Endothelial cell of umbilical vein (primary cell): ENCODE data around the gene VPS35L. TPM values are rescaled to one million over a fixed set of nuclear protein-coding genes. Genes with fewer than 3 reads are reported as not detected.

ENCODE experiments used
- BruUV-seq: library from RNA; stranded (reverse); fragments of 400-500 nt; replicated peaks from 2 replicates; lab custom pipeline; 2021; lab: Mats Ljungman, UMichigan
- CTCF ChIA-PET: fragments of 300-600, 350-600 bp; sonication (Branson Sonifier 250); formaldehyde crosslinking; loops from one replicate; lab custom pipeline; 2021; ENCODE audit warnings: antibody characterized with exemption, inconsistent platforms; lab: Charles Lee
- POLR2A ChIA-PET: fragments of 300-600, 350-600 bp; sonication (Branson Sonifier 250); formaldehyde crosslinking; loops from one replicate; lab custom pipeline; 2021; ENCODE audit warnings: antibody characterized with exemption, inconsistent platforms; lab: Charles Lee
- DNase-seq: peaks from one replicate; pipeline ENCODE4 v3.0.0-alpha.2; 2011; ENCODE audit warnings: low read depth, low spot score
- FAIRE-seq: peaks from 2 replicates; lab custom pipeline; 2011; peaks lifted over from hg19 to GRCh38; lab: Jason Lieb, UNC
- H2AFZ ChIP-seq: 2 replicates; pipeline ENCODE4 v1.6.0; 2012; ENCODE audit warnings: low read depth, low read length, control low read depth, inconsistent platforms
- H3K27ac ChIP-seq: 2 replicates; pipeline ENCODE4 v1.5.1; 2011; ENCODE audit warnings: low read depth, mild to moderate bottlenecking, control low read depth, low read length, moderate library complexity; ENCODE audit not compliant: insufficient read depth
- H3K27me3 ChIP-seq, 2 experiments: 2 replicates each; pipeline versions ENCODE4 v1.6.0 to v1.6.1; 2011; ENCODE audit warnings: low read length in 2 of 2, mixed read lengths in 1 of 2; ENCODE audit not compliant: control insufficient read depth in 2 of 2, insufficient read depth in 2 of 2
- H3K36me3 ChIP-seq, 2 experiments: 2 replicates in 1 of 2; 3 replicates in 1 of 2; pipeline ENCODE4 v1.5.1; 2011; ENCODE audit warnings: low read length in 2 of 2, mild to moderate bottlenecking in 1 of 2, moderate library complexity in 1 of 2; ENCODE audit not compliant: control insufficient read depth in 2 of 2, insufficient read depth in 2 of 2; ENCODE audit errors: extremely low read depth in 1 of 2
- H3K4me1 ChIP-seq: 3 replicates; pipeline ENCODE4 v1.5.1; 2011; ENCODE audit warnings: mild to moderate bottlenecking, low read length; ENCODE audit not compliant: control insufficient read depth, insufficient read depth; ENCODE audit errors: extremely low read depth
- H3K4me2 ChIP-seq: 2 replicates; pipeline ENCODE4 v1.6.1; 2011; ENCODE audit warnings: low read length, control low read depth, mixed read lengths; ENCODE audit not compliant: insufficient read depth
- H3K4me3 ChIP-seq, 3 experiments: fragments of 200-600 bp in 1 of 3; sonication (generic), shearing (Covaris generic) in 1 of 3; replicated peaks in 1 of 3; 2 replicates each; pipeline ENCODE4 v1.5.1; 2011 to 2016; ENCODE audit warnings: control low read depth in 3 of 3, low read length in 3 of 3, mild to moderate bottlenecking in 2 of 3, inconsistent platforms in 1 of 3, low read depth in 1 of 3, moderate library complexity in 1 of 3; ENCODE audit not compliant: insufficient read depth in 1 of 3
- H3K79me2 ChIP-seq: 2 replicates; pipeline ENCODE4 v1.6.0; 2012; ENCODE audit warnings: low read length, inconsistent platforms; ENCODE audit not compliant: control insufficient read depth, insufficient read depth
- H3K9ac ChIP-seq: replicated peaks from 2 replicates; pipeline ENCODE3; 2011; ENCODE audit warnings: low read length, control low read depth; ENCODE audit not compliant: insufficient read depth; ENCODE audit errors: extremely low read depth
- H3K9me1 ChIP-seq: replicated peaks from 3 replicates; pipeline ENCODE4 v1.6.0; 2011; ENCODE audit warnings: mild to moderate bottlenecking, low read length; ENCODE audit not compliant: control insufficient read depth, insufficient read depth; ENCODE audit errors: extremely low read depth
- H3K9me3 ChIP-seq: replicated peaks from 2 replicates; pipeline ENCODE4 v1.5.1; 2012; ENCODE audit warnings: low read length, inconsistent platforms; ENCODE audit not compliant: control insufficient read depth, insufficient read depth
- H4K20me1 ChIP-seq: replicated peaks from 2 replicates; pipeline ENCODE3; 2011; ENCODE audit warnings: mild to moderate bottlenecking, low read length; ENCODE audit not compliant: control insufficient read depth, insufficient read depth; ENCODE audit errors: extremely low read depth
- EZH2 ChIP-seq: IDR thresholded peaks from 2 replicates; pipeline ENCODE4 v1.6.1; 2012; ENCODE audit warnings: borderline replicate concordance, low read depth, mild to moderate bottlenecking, moderate library complexity, low read length, inconsistent platforms; ENCODE audit not compliant: severe bottlenecking
- FOS ChIP-seq: IDR thresholded peaks from 2 replicates; pipeline ENCODE4 v1.6.1; 2011; ENCODE audit warnings: mild to moderate bottlenecking, low read length, moderate library complexity, borderline replicate concordance; ENCODE audit not compliant: insufficient read depth
- GATA2 ChIP-seq: IDR thresholded peaks from 2 replicates; pipeline ENCODE4 v1.7.0; 2011; ENCODE audit warnings: low read depth, mild to moderate bottlenecking, moderate library complexity, mixed read lengths, low read length; ENCODE audit not compliant: insufficient read length, insufficient read depth
- JUN ChIP-seq: IDR thresholded peaks from 2 replicates; pipeline ENCODE4 v1.6.1; 2011; ENCODE audit warnings: borderline replicate concordance, low read depth; ENCODE audit not compliant: insufficient read length, insufficient read depth
- POLR2A ChIP-seq: IDR thresholded peaks from 2 replicates; pipeline ENCODE4 v1.6.1; 2012; ENCODE audit warnings: low read depth, mild to moderate bottlenecking, control low read depth, low read length
- dilution Hi-C: fragments of 300-500 bp; cut with MboI; formaldehyde crosslinking; loops from one replicate; pipeline ENCODE4 v1.15.0; 2019; ENCODE audit warnings: low sequenced_read_pairs; ENCODE audit not compliant: extremely low pct_ligation_motif_present
- intact Hi-C: fragments of 100-400 bp; cut with micrococcal nuclease; formaldehyde crosslinking; loops from one replicate; pipeline ENCODE4 v1.10.0; 2022
- polyA plus RNA-seq, 4 experiments: library from polyadenylated mRNA; depleted of rRNA in 3 of 4; stranded (reverse) in 3 of 4; unstranded in 1 of 4; fragments of >200 nt; gene quantifications; 2 replicates each; pipeline versions ENCODE4 v1.2.1 to v1.2.3, GENCODE V29; 2011 to 2012; ENCODE audit warnings: missing spikeins in 1 of 4
- total RNA-seq: library from RNA; stranded (reverse); gene quantifications from 2 replicates; pipeline ENCODE4 v1.2.3, GENCODE V29; 2021

VPS35L gene
- total and polyA plus RNA-seq, 2 donors (not counting 3 experiments of a cell fraction or from before 2014, with no cell fraction given), result 49.1 to 91.1 TPM

- intact Hi-C loops (no loop called here), dilution Hi-C loops (no loop called here)
- Histone ChIP-seq H3K9me1 (no peaks in the 10 kb centered on the region), H3K36me3 (peaks cover 0 to 9% of the 10 kb centered on the region in 2 experiments), H3K4me3 (no peak overlapping the region), H3K9ac (no peak overlapping the region), H2AFZ (no peak overlapping the region), H4K20me1 (no peaks in the 10 kb centered on the region), H3K4me1 (no peaks in the 10 kb centered on the region), H3K27ac (no peak overlapping the region), H3K27me3 (no peaks in the 10 kb centered on the region), H3K79me2 (no peaks in the 10 kb centered on the region), H3K9me3 (no peaks in the 10 kb centered on the region), H3K4me2 (no peak overlapping the region)
- CTCF ChIA-PET, result no interaction called here
- FAIRE-seq (no peak), DNase-seq (no peak)
- TF ChIP-seq JUN (no peak), POLR2A (no peak)
- BruUV-seq, result no TSS peak
- POLR2A ChIA-PET, result no interaction called here
These were observed 7.4 kb upstream of the VPS35L start for GRCh38 chr16:19548144-19548543.

GRCh38 chr16:19549673-19550072 lies 5.8 kb upstream of the VPS35L start:
- Histone ChIP-seq H3K9me1 (no peaks in the 10 kb centered on the region), H3K9ac (no peak overlapping the region), H3K4me1 (no peaks in the 10 kb centered on the region), H3K27me3 (no peaks in the 10 kb centered on the region), H3K79me2 (no peaks in the 10 kb centered on the region), H3K36me3 (peaks cover 0 to 9% of the 10 kb centered on the region in 2 experiments), H3K4me2 (no peak overlapping the region), H2AFZ (no peak overlapping the region), H3K9me3 (no peaks in the 10 kb centered on the region), H3K4me3 (no peak overlapping the region), H3K27ac (no peak overlapping the region), H4K20me1 (no peaks in the 10 kb centered on the region)
- intact Hi-C loops, result no loop called here
- TF ChIP-seq GATA2 (no peak), EZH2 (no peak), FOS (no peak)
- DNase-seq, result no peak
- dilution Hi-C loops, result no loop called here
- ChIA-PET CTCF (interaction anchor here (1.0 to 1.2 kb wide), 2 partner anchors 10 to 34 kb away, joined by 3 to 4 read pairs; no protein-coding TSS in a partner anchor), POLR2A (no interaction called here)
- no peak for FAIRE-seq
- no TSS peak for BruUV-seq
